Neural crest cell (in vitro differentiated cells): ENCODE measurements around the gene DOK5. TPM values are rescaled to one million over a fixed set of nuclear protein-coding genes. Genes with fewer than 3 reads are reported as not detected.

Experiments used
- DNase-seq: peaks from one replicate; pipeline ENCODE4 v3.0.0; 2021; ENCODE audit warnings: low read depth, mixed read lengths, low spot score
- H3K27ac Mint-ChIP-seq: one replicate; pipeline ENCODE4 v1.8.0; 2021; ENCODE audit warnings: mild to moderate bottlenecking, mixed read lengths; ENCODE audit not compliant: unreplicated experiment
- H3K27me3 Mint-ChIP-seq: 2 replicates; pipeline ENCODE4 v1.8.0; 2021; ENCODE audit warnings: low read depth, mild to moderate bottlenecking, mixed read lengths
- H3K36me3 Mint-ChIP-seq: 2 replicates; pipeline ENCODE4 v1.8.0; 2021; ENCODE audit warnings: low read depth, mild to moderate bottlenecking, mixed read lengths
- H3K4me1 Mint-ChIP-seq: 2 replicates; pipeline ENCODE4 v1.8.0; 2021; ENCODE audit warnings: mixed read lengths
- H3K4me3 Mint-ChIP-seq: one replicate; pipeline ENCODE4 v1.8.0; 2021; ENCODE audit warnings: mild to moderate bottlenecking, mixed read lengths
- H3K9me3 Mint-ChIP-seq: 2 replicates; pipeline ENCODE4 v1.8.0; 2021; ENCODE audit warnings: mixed read lengths
- CTCF ChIP-seq: fragments of 200-600 bp; sonication (generic); conservative IDR thresholded peaks from 2 replicates; pipeline ENCODE4 v1.5.0; 2021; ENCODE audit warnings: antibody characterized with exemption, mild to moderate bottlenecking
- total RNA-seq: library from RNA; stranded (reverse); gene quantifications from 2 replicates; pipeline ENCODE4 v1.2.1, GENCODE V29; 2021

Gene DOK5
- total RNA-seq, 1 donor from 2014 or later: 4.4 TPM

GRCh38 chr20:54598352-54598751 lies 123.0 kb downstream of the DOK5 start:
- Mint-ChIP-seq H3K9me3 (peaks cover 5% of the 10 kb centered on the region), H3K4me1 (no peaks in the 10 kb centered on the region), H3K27me3 (no peaks in the 10 kb centered on the region), H3K27ac (no peak overlapping the region), H3K4me3 (no peak overlapping the region), H3K36me3 (peaks cover 5% of the 10 kb centered on the region)
- no peak for DNase-seq
- no peak for TF ChIP-seq CTCF

DNA sequence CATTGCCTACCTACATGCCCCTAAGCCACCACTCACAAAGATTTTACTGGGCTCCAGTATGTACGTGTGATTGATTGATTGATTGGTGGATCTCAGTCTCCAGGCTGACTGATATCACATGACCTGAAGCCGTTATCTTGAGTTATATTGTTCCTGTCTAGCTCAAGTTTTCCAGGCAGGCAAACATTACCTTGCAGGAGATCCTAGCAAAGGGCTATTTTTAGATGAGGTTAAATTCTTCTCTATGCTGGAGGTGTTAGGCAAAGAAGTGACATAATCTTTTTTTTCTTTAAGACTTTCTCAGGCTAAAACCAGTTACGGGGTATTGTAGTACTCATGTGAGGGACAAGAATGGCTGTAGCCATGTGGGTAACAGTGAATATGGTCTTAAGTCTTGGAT lies 125.2 kb downstream of the DOK5 start:
- no peaks in the 10 kb centered on the region for H3K27me3 Mint-ChIP-seq
- H3K4me1 Mint-ChIP-seq: no peaks in the 10 kb centered on the region
- no peak overlapping the region for H3K27ac Mint-ChIP-seq
- peaks cover 5% of the 10 kb centered on the region for H3K36me3 Mint-ChIP-seq
- no peak for DNase-seq
- peaks cover 5% of the 10 kb centered on the region for H3K9me3 Mint-ChIP-seq
- H3K4me3 Mint-ChIP-seq: no peak overlapping the region
- TF ChIP-seq CTCF: no peak

DNA sequence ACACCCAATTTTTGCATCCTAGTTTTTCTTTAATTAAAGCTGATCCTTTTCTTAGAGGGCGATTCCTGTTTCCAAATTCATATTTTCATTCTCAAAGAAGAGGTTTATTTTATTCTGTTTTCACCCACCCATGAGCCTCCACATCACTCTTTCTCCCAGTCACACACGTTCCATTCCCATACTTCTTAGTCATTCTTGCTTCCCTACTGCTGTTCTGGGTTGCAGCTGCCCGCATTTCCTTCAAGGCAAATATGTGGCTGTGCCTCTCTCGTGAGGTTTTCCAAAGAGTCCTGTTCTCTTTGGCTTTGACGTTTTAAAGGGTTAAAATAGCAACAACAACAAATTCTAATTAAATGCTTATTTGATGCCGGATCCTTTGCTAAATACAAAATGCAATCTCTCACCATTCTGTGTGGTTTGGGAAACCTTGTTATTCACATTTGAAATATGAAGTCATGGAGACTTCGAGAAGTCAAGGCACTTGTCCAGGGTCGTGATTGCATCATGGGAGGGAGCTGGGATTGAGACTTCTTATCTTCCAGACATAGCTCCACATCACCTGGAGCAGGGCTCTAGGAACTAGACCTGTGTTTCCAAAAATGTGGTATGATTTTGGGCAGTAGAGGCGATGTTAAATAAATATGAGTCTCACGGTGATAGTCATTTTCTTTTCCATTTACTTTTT lies 126.6 kb downstream of the DOK5 start:
- DNase-seq: no peak
- H3K36me3 Mint-ChIP-seq: peaks cover 5% of the 10 kb centered on the region
- H3K4me3 Mint-ChIP-seq: no peak overlapping the region
- H3K27ac Mint-ChIP-seq: no peak overlapping the region
- H3K27me3 Mint-ChIP-seq: no peaks in the 10 kb centered on the region
- TF ChIP-seq CTCF: no peak
- peaks cover 5% of the 10 kb centered on the region for H3K9me3 Mint-ChIP-seq
- no peaks in the 10 kb centered on the region for H3K4me1 Mint-ChIP-seq

- no peak for TF ChIP-seq CTCF
- no peaks in the 10 kb centered on the region for H3K27me3 Mint-ChIP-seq
- no peaks in the 10 kb centered on the region for H3K9me3 Mint-ChIP-seq
- no peak overlapping the region for H3K27ac Mint-ChIP-seq
- H3K36me3 Mint-ChIP-seq: no peaks in the 10 kb centered on the region
- no peak overlapping the region for H3K4me3 Mint-ChIP-seq
- no peaks in the 10 kb centered on the region for H3K4me1 Mint-ChIP-seq
- no peak for DNase-seq
Measured at GRCh38 chr20:54605319-54605718, 129.9 kb downstream of the DOK5 start.

- H3K27ac Mint-ChIP-seq: no peak overlapping the region
- no peaks in the 10 kb centered on the region for H3K4me1 Mint-ChIP-seq
- no peak overlapping the region for H3K4me3 Mint-ChIP-seq
Measured at GRCh38 chr20:54606380-54606779, 131.0 kb downstream of the DOK5 start.

More at GRCh38 chr20:54606380-54606779, 131.0 kb downstream of the DOK5 start:
- no peak for DNase-seq
- Mint-ChIP-seq H3K36me3 (no peaks in the 10 kb centered on the region), H3K27me3 (no peaks in the 10 kb centered on the region), H3K9me3 (no peaks in the 10 kb centered on the region)
- no peak for TF ChIP-seq CTCF
